ENCODE data around the gene NELFCD. TPM values are rescaled to one million over a fixed set of nuclear protein-coding genes. Genes with fewer than 3 reads are reported as not detected.

NELFCD gene
- total and polyA plus RNA-seq, 9 of the 15 experiments (the other 6 are each of a cell fraction or from before 2014, with no cell fraction given), result 11.7 to 163 (median 96.5) TPM

DNA sequence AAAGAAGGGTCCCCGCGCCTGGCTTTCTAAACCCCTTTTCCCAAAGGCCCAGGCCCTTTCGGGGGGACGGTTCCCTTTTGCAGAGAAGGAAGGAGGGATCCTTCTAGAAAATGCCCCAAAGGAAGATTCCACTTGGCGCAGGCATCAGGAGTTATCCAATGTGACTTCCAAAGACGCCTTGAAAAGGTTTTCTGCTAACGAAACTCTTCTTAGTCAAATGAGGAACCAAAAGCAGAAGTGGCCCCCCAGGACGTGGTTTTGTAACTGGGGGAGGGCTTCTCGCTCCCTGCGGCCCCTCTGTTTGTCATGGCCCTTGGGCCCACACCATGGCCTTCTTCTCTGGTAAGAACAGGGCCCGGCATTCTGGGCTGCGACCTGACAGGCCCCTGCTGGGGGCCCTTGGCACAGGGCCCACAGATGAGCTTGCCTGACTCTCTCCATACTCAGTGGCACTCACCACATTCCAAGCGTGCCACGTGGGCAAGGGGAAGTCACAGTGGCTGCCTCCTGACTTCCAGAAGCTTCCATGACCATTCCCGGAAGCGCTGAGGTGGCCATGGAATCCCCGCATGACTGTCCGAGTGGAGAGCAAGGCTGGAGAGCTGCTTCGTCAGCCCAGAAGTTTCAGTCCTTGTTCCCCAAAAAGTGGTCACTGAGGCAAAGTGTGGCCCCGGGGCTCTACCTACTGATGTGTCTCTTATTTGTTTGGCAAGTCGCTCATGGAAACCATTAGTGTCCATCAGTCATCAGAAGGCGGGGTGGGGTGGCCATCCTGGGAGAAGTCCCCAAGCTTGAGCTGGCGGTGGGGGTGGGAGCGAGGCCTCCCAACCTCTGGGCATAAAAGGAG, 26.8 kb downstream of the NELFCD start (continued):
- TF ChIP-seq FOXM1 (IDR thresholded peaks at IDR 0.05; ENCODE audit: low read depth), result peak; percentile 75; the same call in 1 of the 2 replicates
- no peak for TF ChIP-seq FOXM1 (CRISPR knock-in tag; IDR thresholded peaks at IDR 0.05; ENCODE audit: low read depth)
- TF ChIP-seq ZNF699 (CRISPR knock-in tag; IDR thresholded peaks at IDR 0.05; ENCODE audit: insufficient replicate concordance), result no peak
- 0 out of 2 replicates have a peak, but pooled peaks have one; percentile 5 for TF ChIP-seq ZNF134 (CRISPR knock-in tag; conservative IDR thresholded peaks at IDR 0.05)
- no peak for TF ChIP-seq CREB1 (IDR thresholded peaks at IDR 0.05)
- TF ChIP-seq CREB1 (CRISPR knock-in tag; IDR thresholded peaks at IDR 0.05), result 0 out of 2 replicates have a peak, but pooled peaks have one; percentile 12
- TF ChIP-seq L3MBTL2 (IDR thresholded peaks at IDR 0.05), result 0 out of 2 replicates have a peak, but pooled peaks have one; percentile 11
- TF ChIP-seq ZBTB8A (IDR thresholded peaks at IDR 0.05; ENCODE audit: partially characterized antibody), result no peak
- TF ChIP-seq ETV1 (tag; conservative IDR thresholded peaks at IDR 0.05; ENCODE audit: low read depth), result no peak
- peak; percentile 98 for TF ChIP-seq SPI1 (IDR thresholded peaks at IDR 0.05; ENCODE audit: borderline replicate concordance, low read depth, low read length)
- TF ChIP-seq, protein P1, sequence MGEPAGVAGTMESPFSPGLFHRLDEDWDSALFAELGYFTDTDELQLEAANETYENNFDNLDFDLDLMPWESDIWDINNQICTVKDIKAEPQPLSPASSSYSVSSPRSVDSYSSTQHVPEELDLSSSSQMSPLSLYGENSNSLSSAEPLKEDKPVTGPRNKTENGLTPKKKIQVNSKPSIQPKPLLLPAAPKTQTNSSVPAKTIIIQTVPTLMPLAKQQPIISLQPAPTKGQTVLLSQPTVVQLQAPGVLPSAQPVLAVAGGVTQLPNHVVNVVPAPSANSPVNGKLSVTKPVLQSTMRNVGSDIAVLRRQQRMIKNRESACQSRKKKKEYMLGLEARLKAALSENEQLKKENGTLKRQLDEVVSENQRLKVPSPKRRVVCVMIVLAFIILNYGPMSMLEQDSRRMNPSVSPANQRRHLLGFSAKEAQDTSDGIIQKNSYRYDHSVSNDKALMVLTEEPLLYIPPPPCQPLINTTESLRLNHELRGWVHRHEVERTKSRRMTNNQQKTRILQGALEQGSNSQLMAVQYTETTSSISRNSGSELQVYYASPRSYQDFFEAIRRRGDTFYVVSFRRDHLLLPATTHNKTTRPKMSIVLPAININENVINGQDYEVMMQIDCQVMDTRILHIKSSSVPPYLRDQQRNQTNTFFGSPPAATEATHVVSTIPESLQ (CRISPR knock-in tag; IDR thresholded peaks at IDR 0.05), result no peak
- TF ChIP-seq, protein P2, sequence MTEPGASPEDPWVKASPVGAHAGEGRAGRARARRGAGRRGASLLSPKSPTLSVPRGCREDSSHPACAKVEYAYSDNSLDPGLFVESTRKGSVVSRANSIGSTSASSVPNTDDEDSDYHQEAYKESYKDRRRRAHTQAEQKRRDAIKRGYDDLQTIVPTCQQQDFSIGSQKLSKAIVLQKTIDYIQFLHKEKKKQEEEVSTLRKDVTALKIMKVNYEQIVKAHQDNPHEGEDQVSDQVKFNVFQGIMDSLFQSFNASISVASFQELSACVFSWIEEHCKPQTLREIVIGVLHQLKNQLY (CRISPR knock-in tag; conservative IDR thresholded peaks at IDR 0.05), result no peak
- no peak for TF ChIP-seq ELF1 (tag; IDR thresholded peaks at IDR 0.05)
- TF ChIP-seq NBN (IDR thresholded peaks at IDR 0.05; ENCODE audit: low read depth), result no peak
- no peak for TF ChIP-seq ZNF24 (IDR thresholded peaks at IDR 0.05)
- no peak for TF ChIP-seq POLR2AphosphoS2 (IDR thresholded peaks at IDR 0.05; ENCODE audit: low read length)
